ENCODE data around the gene EEIG2. TPM values are rescaled to one million over a fixed set of nuclear protein-coding genes. Genes with fewer than 3 reads are reported as not detected.

EEIG2 gene
- total and polyA plus RNA-seq, 9 of the 15 experiments (the other 6 are each of a cell fraction or from before 2014, with no cell fraction given): 6.1 to 26.9 (median 15.2) TPM

DNA sequence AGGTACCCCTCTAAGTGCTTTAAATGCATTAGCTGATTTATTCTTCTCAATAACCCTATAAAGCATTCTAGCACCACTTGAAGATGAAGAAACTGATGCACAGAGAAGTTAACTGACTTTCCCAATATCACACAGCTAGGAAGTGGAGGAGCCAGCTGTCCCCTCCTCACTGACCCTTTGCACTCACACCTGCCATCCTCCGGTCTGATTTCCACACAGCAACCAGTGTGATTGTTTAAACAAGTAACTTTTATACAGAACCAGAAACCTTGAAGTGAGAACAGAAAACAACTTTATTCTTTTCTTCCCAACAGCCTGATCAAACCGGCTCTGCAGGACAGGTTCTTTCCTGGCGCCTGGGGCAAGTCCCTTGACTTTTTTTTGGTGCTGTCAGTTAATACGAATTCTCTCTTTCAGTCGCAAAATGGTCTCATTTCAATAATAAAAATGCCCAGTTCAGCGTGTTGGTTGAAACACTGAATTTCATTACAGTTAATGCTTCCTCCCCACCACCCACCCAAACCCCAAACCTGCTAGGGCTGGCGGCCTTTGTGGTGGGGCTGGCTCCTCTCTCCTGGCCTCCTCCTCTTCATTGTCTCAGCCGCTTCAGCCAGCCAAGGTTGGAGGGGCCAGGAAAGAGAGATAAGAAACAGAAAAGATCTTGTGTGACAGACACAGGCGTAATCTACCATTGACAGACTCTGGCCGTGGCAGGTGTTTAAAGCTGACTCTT lies 26.4 kb upstream of the EEIG2 start (continued):
- no peak for TF ChIP-seq PRPF4 (IDR thresholded peaks at IDR 0.05; ENCODE audit: insufficient read depth, low read depth, low read length, poor library complexity, severe bottlenecking)
- peak; percentile 71; the same call in 1 of the 2 replicates for TF ChIP-seq ZNF444 (CRISPR knock-in tag; IDR thresholded peaks at IDR 0.05)
- TF ChIP-seq FUS (optimal IDR thresholded peaks at IDR 0.05; ENCODE audit: low read depth, low read length): no peak
- peak; percentile 55; the same call in 1 of the 2 replicates for TF ChIP-seq EGR1 (conservative IDR thresholded peaks at IDR 0.05)
- peak; percentile 66 for TF ChIP-seq SMAD1 (IDR thresholded peaks at IDR 0.05; ENCODE audit: low read depth, low read length, partially characterized antibody)
- TF ChIP-seq CBFA2T3 (IDR thresholded peaks at IDR 0.05): peak; percentile 99
- TF ChIP-seq TGIF2 (CRISPR knock-in tag; IDR thresholded peaks at IDR 0.05): no peak
- TF ChIP-seq ZNF133 (CRISPR knock-in tag; IDR thresholded peaks at IDR 0.05): no peak
- no peak for TF ChIP-seq ZNF174 (CRISPR knock-in tag; IDR thresholded peaks at IDR 0.05)
- peak; percentile 54 to 84 for TF ChIP-seq MAZ (CRISPR knock-in tag; conservative IDR thresholded peaks at IDR 0.05 in 1 of 2, IDR thresholded peaks at IDR 0.05 in 1 of 2)
- no peak for TF ChIP-seq RBBP5 (IDR thresholded peaks at IDR 0.05; ENCODE audit: borderline replicate concordance, insufficient read depth, low read length, poor library complexity, severe bottlenecking)
- no peak for TF ChIP-seq GTF2F1 (IDR thresholded peaks at IDR 0.05; ENCODE audit: low read depth, low read length)
- peak; percentile 81 for TF ChIP-seq ATF7 (IDR thresholded peaks at IDR 0.05)
- peak; percentile 94 for TF ChIP-seq ZFP36 (IDR thresholded peaks at IDR 0.05; ENCODE audit: low read depth, low read length, partially characterized antibody)
- TF ChIP-seq, protein P1, sequence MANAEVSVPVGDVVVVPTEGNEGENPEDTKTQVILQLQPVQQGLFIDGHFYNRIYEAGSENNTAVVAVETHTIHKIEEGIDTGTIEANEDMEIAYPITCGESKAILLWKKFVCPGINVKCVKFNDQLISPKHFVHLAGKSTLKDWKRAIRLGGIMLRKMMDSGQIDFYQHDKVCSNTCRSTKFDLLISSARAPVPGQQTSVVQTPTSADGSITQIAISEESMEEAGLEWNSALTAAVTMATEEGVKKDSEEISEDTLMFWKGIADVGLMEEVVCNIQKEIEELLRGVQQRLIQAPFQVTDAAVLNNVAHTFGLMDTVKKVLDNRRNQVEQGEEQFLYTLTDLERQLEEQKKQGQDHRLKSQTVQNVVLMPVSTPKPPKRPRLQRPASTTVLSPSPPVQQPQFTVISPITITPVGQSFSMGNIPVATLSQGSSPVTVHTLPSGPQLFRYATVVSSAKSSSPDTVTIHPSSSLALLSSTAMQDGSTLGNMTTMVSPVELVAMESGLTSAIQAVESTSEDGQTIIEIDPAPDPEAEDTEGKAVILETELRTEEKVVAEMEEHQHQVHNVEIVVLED (CRISPR knock-in tag; IDR thresholded peaks at IDR 0.05): peak; percentile 30; the same call in 1 of the 2 replicates
- TF ChIP-seq CREM (IDR thresholded peaks at IDR 0.05; ENCODE audit: low read depth): peak; percentile 78
- TF ChIP-seq, protein P2, sequence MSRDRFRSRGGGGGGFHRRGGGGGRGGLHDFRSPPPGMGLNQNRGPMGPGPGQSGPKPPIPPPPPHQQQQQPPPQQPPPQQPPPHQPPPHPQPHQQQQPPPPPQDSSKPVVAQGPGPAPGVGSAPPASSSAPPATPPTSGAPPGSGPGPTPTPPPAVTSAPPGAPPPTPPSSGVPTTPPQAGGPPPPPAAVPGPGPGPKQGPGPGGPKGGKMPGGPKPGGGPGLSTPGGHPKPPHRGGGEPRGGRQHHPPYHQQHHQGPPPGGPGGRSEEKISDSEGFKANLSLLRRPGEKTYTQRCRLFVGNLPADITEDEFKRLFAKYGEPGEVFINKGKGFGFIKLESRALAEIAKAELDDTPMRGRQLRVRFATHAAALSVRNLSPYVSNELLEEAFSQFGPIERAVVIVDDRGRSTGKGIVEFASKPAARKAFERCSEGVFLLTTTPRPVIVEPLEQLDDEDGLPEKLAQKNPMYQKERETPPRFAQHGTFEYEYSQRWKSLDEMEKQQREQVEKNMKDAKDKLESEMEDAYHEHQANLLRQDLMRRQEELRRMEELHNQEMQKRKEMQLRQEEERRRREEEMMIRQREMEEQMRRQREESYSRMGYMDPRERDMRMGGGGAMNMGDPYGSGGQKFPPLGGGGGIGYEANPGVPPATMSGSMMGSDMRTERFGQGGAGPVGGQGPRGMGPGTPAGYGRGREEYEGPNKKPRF (IDR thresholded peaks at IDR 0.05; ENCODE audit: low read depth, low read length): no peak
- no peak for TF ChIP-seq STAT5B (CRISPR knock-in tag; IDR thresholded peaks at IDR 0.05)
- TF ChIP-seq GABPB1 (CRISPR knock-in tag; IDR thresholded peaks at IDR 0.05): no peak
- peak; percentile 66; the same call in 1 of the 2 replicates for TF ChIP-seq PYGO2 (tag; IDR thresholded peaks at IDR 0.05)
- TF ChIP-seq, protein P3, sequence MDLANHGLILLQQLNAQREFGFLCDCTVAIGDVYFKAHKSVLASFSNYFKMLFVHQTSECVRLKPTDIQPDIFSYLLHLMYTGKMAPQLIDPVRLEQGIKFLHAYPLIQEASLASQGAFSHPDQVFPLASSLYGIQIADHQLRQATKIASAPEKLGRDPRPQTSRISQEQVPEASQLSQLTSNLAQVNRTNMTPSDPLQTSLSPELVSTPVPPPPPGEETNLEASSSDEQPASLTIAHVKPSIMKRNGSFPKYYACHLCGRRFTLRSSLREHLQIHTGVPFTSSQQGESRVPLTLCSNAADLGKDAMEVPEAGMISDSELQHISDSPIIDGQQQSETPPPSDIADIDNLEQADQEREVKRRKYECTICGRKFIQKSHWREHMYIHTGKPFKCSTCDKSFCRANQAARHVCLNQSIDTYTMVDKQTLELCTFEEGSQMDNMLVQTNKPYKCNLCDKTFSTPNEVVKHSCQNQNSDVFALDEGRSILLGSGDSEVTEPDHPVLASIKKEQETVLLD (IDR thresholded peaks at IDR 0.05): peak; percentile 83; the same call in 1 of the 2 replicates
- no peak for TF ChIP-seq ZNF778 (CRISPR knock-in tag; IDR thresholded peaks at IDR 0.05)
- TF ChIP-seq ZNF764 (CRISPR knock-in tag; IDR thresholded peaks at IDR 0.05; ENCODE audit: low read depth): no peak
- no peak for TF ChIP-seq ZBTB8A (IDR thresholded peaks at IDR 0.05; ENCODE audit: partially characterized antibody)

All from K562 (cell line).